ENCODE measurements around the gene TMEM91. TPM values are rescaled to one million over a fixed set of nuclear protein-coding genes. Genes with fewer than 3 reads are reported as not detected.

TMEM91 gene
- total and polyA plus RNA-seq, 2 experiments from 2014 or later, result 9.3 to 10.6 TPM

- TF ChIP-seq ETS1 (IDR thresholded peaks at IDR 0.05) (no peak), POLR2AphosphoS5 (IDR thresholded peaks at IDR 0.05; ENCODE audit: low read depth) (no peak), ZNF462 (CRISPR knock-in tag; IDR thresholded peaks at IDR 0.05) (no peak), JUNB (IDR thresholded peaks at IDR 0.05; ENCODE audit: unreplicated experiment) (no peak)
These were observed 56.8 kb downstream of the TMEM91 start (continued) for GRCh38 chr19:41433171-41433570.

Other genes starting within 250 kb of the TMEM91 start
- gene CYP2S1, start 183.3 kb upstream of the TMEM91 start, total RNA-seq (2014; rRNA removed; shearing (Covaris generic)), result 272 and 315 TPM in 2 replicates
- 130 and 137 TPM in 2 replicates for gene CYP2S1, start 183.3 kb upstream of the TMEM91 start, polyA plus RNA-seq (2016; fragmentation: Nextera tagmentation; extraction: Ambion mirVana)
- 23.7 and 28.4 TPM in 2 replicates for gene AXL, start 157.3 kb upstream of the TMEM91 start, total RNA-seq (2014; rRNA removed; shearing (Covaris generic))
- 7.5 and 9.0 TPM in 2 replicates for gene AXL, start 157.3 kb upstream of the TMEM91 start, polyA plus RNA-seq (2016; fragmentation: Nextera tagmentation; extraction: Ambion mirVana)
- gene HNRNPUL1, start 112.2 kb upstream of the TMEM91 start, total RNA-seq (2014; rRNA removed; shearing (Covaris generic)), result 166 and 204 TPM in 2 replicates
- gene HNRNPUL1, start 112.2 kb upstream of the TMEM91 start, polyA plus RNA-seq (2016; fragmentation: Nextera tagmentation; extraction: Ambion mirVana), result 204 and 207 TPM in 2 replicates
- 8.0 and 9.7 TPM in 2 replicates for gene CCDC97, start 66.4 kb upstream of the TMEM91 start, total RNA-seq (2014; rRNA removed; shearing (Covaris generic))
- 8.2 and 11.0 TPM in 2 replicates for gene CCDC97, start 66.4 kb upstream of the TMEM91 start, polyA plus RNA-seq (2016; fragmentation: Nextera tagmentation; extraction: Ambion mirVana)
- 6.7 and 7.9 TPM in 2 replicates for gene TGFB1, start 22.6 kb upstream of the TMEM91 start, total RNA-seq (2014; rRNA removed; shearing (Covaris generic))
- 0.99 and 1.4 TPM in 2 replicates for gene TGFB1, start 22.6 kb upstream of the TMEM91 start, polyA plus RNA-seq (2016; fragmentation: Nextera tagmentation; extraction: Ambion mirVana)
- gene B9D2, start 12.4 kb upstream of the TMEM91 start, total RNA-seq (2014; rRNA removed; shearing (Covaris generic)), result 2.7 and 3.0 TPM in 2 replicates
- 4.9 and 7.4 TPM in 2 replicates for gene B9D2, start 12.4 kb upstream of the TMEM91 start, polyA plus RNA-seq (2016; fragmentation: Nextera tagmentation; extraction: Ambion mirVana)
- gene EXOSC5, start 20.8 kb downstream of the TMEM91 start, total RNA-seq (2014; rRNA removed; shearing (Covaris generic)), result 65.1 and 65.4 TPM in 2 replicates
- gene EXOSC5, start 20.8 kb downstream of the TMEM91 start, polyA plus RNA-seq (2016; fragmentation: Nextera tagmentation; extraction: Ambion mirVana), result 116 and 125 TPM in 2 replicates
- 31.3 and 42.4 TPM in 2 replicates for gene BCKDHA, start 21.3 kb downstream of the TMEM91 start, total RNA-seq (2014; rRNA removed; shearing (Covaris generic))
- gene BCKDHA, start 21.3 kb downstream of the TMEM91 start, polyA plus RNA-seq (2016; fragmentation: Nextera tagmentation; extraction: Ambion mirVana), result 14.2 and 15.0 TPM in 2 replicates
- gene B3GNT8, start 50.8 kb downstream of the TMEM91 start, total RNA-seq (2014; rRNA removed; shearing (Covaris generic)), result 0.70 and 1.8 TPM in 2 replicates
- 0.71 TPM in 2 replicates for gene B3GNT8, start 50.8 kb downstream of the TMEM91 start, polyA plus RNA-seq (2016; fragmentation: Nextera tagmentation; extraction: Ambion mirVana)
- gene DMAC2, start 63.4 kb downstream of the TMEM91 start, total RNA-seq (2014; rRNA removed; shearing (Covaris generic)), result 83.5 and 86.5 TPM in 2 replicates
- gene DMAC2, start 63.4 kb downstream of the TMEM91 start, polyA plus RNA-seq (2016; fragmentation: Nextera tagmentation; extraction: Ambion mirVana), result 74.5 and 77.2 TPM in 2 replicates
- gene ERICH4, start 66.6 kb downstream of the TMEM91 start, total RNA-seq (2014; rRNA removed; shearing (Covaris generic)), result not detected in 2 replicates
- not detected in 2 replicates for gene ERICH4, start 66.6 kb downstream of the TMEM91 start, polyA plus RNA-seq (2016; fragmentation: Nextera tagmentation; extraction: Ambion mirVana)
- gene CEACAM21, start 199.6 kb downstream of the TMEM91 start, total RNA-seq (2014; rRNA removed; shearing (Covaris generic)), result not detected in 2 replicates
- not detected in 2 replicates for gene CEACAM21, start 199.6 kb downstream of the TMEM91 start, polyA plus RNA-seq (2016; fragmentation: Nextera tagmentation; extraction: Ambion mirVana)

All from GM23338 (cell line).